Measurements from ENCODE around the gene SCAMP5.

GRCh38 chr15:74964794-74965193 lies 30.6 kb upstream of the SCAMP5 start:
- TF ChIP-seq CTCF (IDR thresholded peaks at IDR 0.05) (no peak), POLR2A (IDR thresholded peaks at IDR 0.05) (no peak)

Data from body of pancreas (tissue), 4 donors.